Measurements from ENCODE around the gene KIT.

DNA sequence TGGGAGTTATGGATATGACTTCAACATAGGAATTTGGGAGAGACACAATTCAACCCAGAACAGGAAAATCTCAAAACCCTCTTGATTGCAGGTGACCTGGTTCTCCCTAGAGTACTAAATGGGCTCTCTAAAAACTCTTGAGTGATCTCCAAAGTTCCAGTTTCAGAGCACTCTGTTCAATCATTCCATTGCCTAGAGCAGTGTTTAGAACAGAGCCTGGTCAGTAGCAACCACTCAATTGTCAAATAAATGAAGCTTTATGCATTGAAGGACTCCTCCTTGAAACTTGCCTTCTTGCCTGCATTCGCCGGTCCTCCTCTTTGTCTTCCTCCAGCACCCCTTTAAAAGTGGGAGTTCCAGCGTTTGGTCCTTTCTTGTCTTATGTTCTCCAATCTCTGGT is 85.8 kb downstream of the KIT start:
- no peak for TF ChIP-seq FOXP2 (optimal IDR thresholded peaks at IDR 0.05; ENCODE audit: control extremely low read depth, extremely low read length, insufficient read depth)
- TF ChIP-seq POLR2AphosphoS5 (IDR thresholded peaks at IDR 0.05; ENCODE audit: borderline replicate concordance, low read depth, low read length): no peak
- TF ChIP-seq EZH2 (IDR thresholded peaks at IDR 0.05): no peak
